HG03103 (cell line): ENCODE data around the gene PLEKHA8.

Source experiments
- ATAC-seq: cut with Tn5 transposase; IDR thresholded peaks from one replicate; pipeline ENCODE4 v1.9.1; 2021; ENCODE audit warnings: low read depth; ENCODE audit not compliant: unreplicated experiment

PLEKHA8 gene

GRCh38 chr7:30163231-30163894 lies 135.2 kb downstream of the PLEKHA8 start:
- no peak for ATAC-seq

GRCh38 chr7:30164567-30164966 lies 136.4 kb downstream of the PLEKHA8 start:
- ATAC-seq, result no peak

- no peak for ATAC-seq
Observed at GRCh38 chr7:30165590-30165989, 137.4 kb downstream of the PLEKHA8 start.

GRCh38 chr7:30166155-30166840 lies 138.1 kb downstream of the PLEKHA8 start:
- no peak for ATAC-seq

GRCh38 chr7:30166841-30167235 lies 138.6 kb downstream of the PLEKHA8 start:
- ATAC-seq, result no peak

- ATAC-seq, result no peak
Observed at GRCh38 chr7:30167901-30168300, 139.7 kb downstream of the PLEKHA8 start.

GRCh38 chr7:30168835-30169573 lies 140.8 kb downstream of the PLEKHA8 start:
- no peak for ATAC-seq

GRCh38 chr7:30169579-30169978 lies 141.4 kb downstream of the PLEKHA8 start:
- no peak for ATAC-seq

- no peak for ATAC-seq
Observed at GRCh38 chr7:30170476-30171205, 142.4 kb downstream of the PLEKHA8 start.

GRCh38 chr7:30171766-30172447 lies 143.7 kb downstream of the PLEKHA8 start:
- no peak for ATAC-seq

- no peak for ATAC-seq
Observed at GRCh38 chr7:30172451-30172850, 144.2 kb downstream of the PLEKHA8 start.

- ATAC-seq, result no peak
Observed at GRCh38 chr7:30173058-30173897, 145.1 kb downstream of the PLEKHA8 start.

GRCh38 chr7:30175180-30175579 lies 147.0 kb downstream of the PLEKHA8 start:
- ATAC-seq, result no peak

GRCh38 chr7:30175636-30176147 lies 147.5 kb downstream of the PLEKHA8 start:
- no peak for ATAC-seq

- no peak for ATAC-seq
Observed at GRCh38 chr7:30176463-30177109, 148.4 kb downstream of the PLEKHA8 start.

- no peak for ATAC-seq
Observed at GRCh38 chr7:30177186-30177585, 149.0 kb downstream of the PLEKHA8 start.

GRCh38 chr7:30177965-30178364 lies 149.8 kb downstream of the PLEKHA8 start:
- ATAC-seq, result no peak

- peak; percentile 78 for ATAC-seq
Observed at GRCh38 chr7:30178748-30179436, 150.7 kb downstream of the PLEKHA8 start.
